Body of pancreas (tissue), 4 donors: Measurements from ENCODE around the gene NEUROD4.

Experiments
- POLR2A ChIP-seq, 3 donors: fragments of 450-650 bp; IDR thresholded peaks; one replicate each; pipeline ENCODE4 v1.6.1; 2016; ENCODE audit warnings: antibody characterized with exemption in 3 of 3, mild to moderate bottlenecking in 2 of 3
- TF ChIP-seq, protein P1 (sequence below), 7 experiments: fragments of 450-650 bp in 4 of 7; fragments of 200-600 bp in 3 of 7; sonication (generic) in 3 of 7; IDR thresholded peaks; one replicate each; pipeline ENCODE4 v1.5.1; 2016 to 2019; ENCODE audit warnings: antibody characterized with exemption in 7 of 7

DNA sequence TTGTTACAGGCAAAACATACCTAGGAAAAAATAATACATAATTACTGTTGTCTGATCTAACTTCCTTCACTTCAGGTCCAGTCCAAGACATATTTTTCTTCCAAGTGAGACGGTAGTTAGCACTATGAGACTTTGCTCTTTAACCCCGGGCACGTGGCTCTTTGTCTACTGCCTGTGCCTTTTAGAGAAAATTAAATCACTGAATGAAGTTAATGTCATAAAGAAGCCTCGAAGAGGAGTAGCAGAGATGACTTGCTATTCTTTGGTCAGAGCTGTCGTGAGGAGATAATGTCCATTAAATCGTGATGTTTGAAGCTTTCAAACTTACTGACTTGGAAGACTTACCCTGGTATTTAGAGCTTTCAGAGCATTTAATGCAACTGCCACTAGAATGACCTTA, 43.9 kb upstream of the NEUROD4 start:
- TF ChIP-seq, protein P1, sequence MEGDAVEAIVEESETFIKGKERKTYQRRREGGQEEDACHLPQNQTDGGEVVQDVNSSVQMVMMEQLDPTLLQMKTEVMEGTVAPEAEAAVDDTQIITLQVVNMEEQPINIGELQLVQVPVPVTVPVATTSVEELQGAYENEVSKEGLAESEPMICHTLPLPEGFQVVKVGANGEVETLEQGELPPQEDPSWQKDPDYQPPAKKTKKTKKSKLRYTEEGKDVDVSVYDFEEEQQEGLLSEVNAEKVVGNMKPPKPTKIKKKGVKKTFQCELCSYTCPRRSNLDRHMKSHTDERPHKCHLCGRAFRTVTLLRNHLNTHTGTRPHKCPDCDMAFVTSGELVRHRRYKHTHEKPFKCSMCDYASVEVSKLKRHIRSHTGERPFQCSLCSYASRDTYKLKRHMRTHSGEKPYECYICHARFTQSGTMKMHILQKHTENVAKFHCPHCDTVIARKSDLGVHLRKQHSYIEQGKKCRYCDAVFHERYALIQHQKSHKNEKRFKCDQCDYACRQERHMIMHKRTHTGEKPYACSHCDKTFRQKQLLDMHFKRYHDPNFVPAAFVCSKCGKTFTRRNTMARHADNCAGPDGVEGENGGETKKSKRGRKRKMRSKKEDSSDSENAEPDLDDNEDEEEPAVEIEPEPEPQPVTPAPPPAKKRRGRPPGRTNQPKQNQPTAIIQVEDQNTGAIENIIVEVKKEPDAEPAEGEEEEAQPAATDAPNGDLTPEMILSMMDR (IDR thresholded peaks at IDR 0.05) = no peak
- TF ChIP-seq POLR2A (IDR thresholded peaks at IDR 0.05) = no peak
